Cardiac muscle cell (in vitro differentiated cells and primary cell): ENCODE data around the gene VSTM5. TPM values are rescaled to one million over a fixed set of nuclear protein-coding genes. Genes with fewer than 3 reads are reported as not detected.

Source experiments
- DNase-seq, 2 donors: peaks; one replicate each; pipeline versions ENCODE4 v3.0.0 to v3.0.0-alpha.2; 2010 to 2017; ENCODE audit warnings: low read depth in 1 of 2, low spot score in 1 of 2
- H3K27ac ChIP-seq: fragments of 200-600 bp; sonication (generic); 2 replicates; pipeline ENCODE4 v1.5.1; 2016
- H3K27me3 ChIP-seq: fragments of 200-600 bp; sonication (generic); 2 replicates; pipeline ENCODE4 v1.6.0; 2016; ENCODE audit warnings: control low read depth
- H3K36me3 ChIP-seq: fragments of 200-600 bp; sonication (generic); 2 replicates; pipeline ENCODE4 v1.5.1; 2016; ENCODE audit warnings: control low read depth
- H3K4me1 ChIP-seq: fragments of 200-600 bp; sonication (generic); 2 replicates; pipeline ENCODE4 v1.8.1; 2017; ENCODE audit warnings: low read depth, mild to moderate bottlenecking, mixed run types
- H3K4me3 ChIP-seq: fragments of 200-600 bp; sonication (generic); 2 replicates; pipeline ENCODE4 v1.5.1; 2016; ENCODE audit warnings: mild to moderate bottlenecking
- H3K9me3 ChIP-seq: fragments of 200-600 bp; sonication (generic); 2 replicates; pipeline ENCODE4 v1.5.1; 2017; ENCODE audit warnings: low read depth, mild to moderate bottlenecking, control low read depth
- polyA plus RNA-seq: library from polyadenylated mRNA; unstranded; fragments of >200 nt; fragmentation: Nextera tagmentation; extraction: Ambion mirVana; gene quantifications from 2 replicates; pipeline ENCODE4 v1.2.1, GENCODE V29; 2016
- total RNA-seq: library from RNA; depleted of rRNA; stranded (reverse); fragments of >200 nt; gene quantifications from 2 replicates; pipeline ENCODE4 v1.2.3, GENCODE V29; 2016
- TF ChIP-seq, protein P1 (sequence below): IDR thresholded peaks from 2 replicates; pipeline ENCODE4 v1.5.1; 2012; ENCODE audit warnings: low read depth, mild to moderate bottlenecking, low read length

Gene VSTM5
- total and polyA plus RNA-seq, 2 experiments from 2014 or later, result 0.15 TPM; not detected in 1

DNA sequence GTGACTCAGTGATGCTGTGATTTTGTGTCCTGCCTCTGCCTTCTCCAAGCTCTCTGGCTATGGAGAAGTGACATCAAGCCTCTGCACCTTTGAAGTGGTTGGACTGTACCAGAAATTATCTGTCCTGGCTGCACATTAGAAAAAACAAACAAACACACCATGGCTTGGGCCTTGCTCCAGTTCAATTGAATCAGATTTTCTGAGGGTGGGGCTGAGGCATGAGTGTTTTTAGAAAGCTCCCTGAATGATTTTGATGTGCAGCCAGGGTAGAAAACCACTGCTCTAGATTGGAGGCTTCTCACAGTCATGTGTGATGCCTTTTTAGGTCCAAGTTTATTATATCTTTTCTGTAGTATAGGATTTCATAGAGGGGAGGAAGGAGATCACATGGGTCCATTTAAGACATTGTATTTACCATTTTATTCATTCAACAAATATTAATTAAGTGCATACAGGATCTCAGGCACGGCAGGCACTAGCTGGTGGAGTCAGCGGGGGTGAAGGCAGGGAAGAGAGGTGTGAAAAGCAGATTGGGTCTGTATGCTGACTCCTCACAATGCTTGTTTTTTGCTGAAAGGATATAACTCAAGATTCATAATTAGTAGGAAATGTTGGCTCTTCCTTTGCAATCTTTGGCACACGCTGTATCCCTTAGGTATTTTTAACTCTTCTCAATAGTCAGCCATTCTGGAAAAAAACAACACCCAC, 7.1 kb upstream of the VSTM5 start:
- no peak overlapping the region for H3K27ac ChIP-seq
- no peaks in the 10 kb centered on the region for H3K4me1 ChIP-seq
- H3K9me3 ChIP-seq, result no peaks in the 10 kb centered on the region
- no peak overlapping the region for H3K4me3 ChIP-seq
- H3K36me3 ChIP-seq, result no peaks in the 10 kb centered on the region
- no peak for DNase-seq
- H3K27me3 ChIP-seq, result no peaks in the 10 kb centered on the region
- TF ChIP-seq, protein P1, sequence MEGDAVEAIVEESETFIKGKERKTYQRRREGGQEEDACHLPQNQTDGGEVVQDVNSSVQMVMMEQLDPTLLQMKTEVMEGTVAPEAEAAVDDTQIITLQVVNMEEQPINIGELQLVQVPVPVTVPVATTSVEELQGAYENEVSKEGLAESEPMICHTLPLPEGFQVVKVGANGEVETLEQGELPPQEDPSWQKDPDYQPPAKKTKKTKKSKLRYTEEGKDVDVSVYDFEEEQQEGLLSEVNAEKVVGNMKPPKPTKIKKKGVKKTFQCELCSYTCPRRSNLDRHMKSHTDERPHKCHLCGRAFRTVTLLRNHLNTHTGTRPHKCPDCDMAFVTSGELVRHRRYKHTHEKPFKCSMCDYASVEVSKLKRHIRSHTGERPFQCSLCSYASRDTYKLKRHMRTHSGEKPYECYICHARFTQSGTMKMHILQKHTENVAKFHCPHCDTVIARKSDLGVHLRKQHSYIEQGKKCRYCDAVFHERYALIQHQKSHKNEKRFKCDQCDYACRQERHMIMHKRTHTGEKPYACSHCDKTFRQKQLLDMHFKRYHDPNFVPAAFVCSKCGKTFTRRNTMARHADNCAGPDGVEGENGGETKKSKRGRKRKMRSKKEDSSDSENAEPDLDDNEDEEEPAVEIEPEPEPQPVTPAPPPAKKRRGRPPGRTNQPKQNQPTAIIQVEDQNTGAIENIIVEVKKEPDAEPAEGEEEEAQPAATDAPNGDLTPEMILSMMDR, result no peak

GRCh38 chr11:93852242-93852641, 1.8 kb upstream of the VSTM5 start:
- Histone ChIP-seq H3K4me3 (no peak overlapping the region), H3K4me1 (no peaks in the 10 kb centered on the region), H3K36me3 (no peaks in the 10 kb centered on the region), H3K27me3 (no peaks in the 10 kb centered on the region), H3K27ac (no peak overlapping the region), H3K9me3 (no peaks in the 10 kb centered on the region)
- DNase-seq, result no peak
- TF ChIP-seq, protein P1, result no peak

DNA sequence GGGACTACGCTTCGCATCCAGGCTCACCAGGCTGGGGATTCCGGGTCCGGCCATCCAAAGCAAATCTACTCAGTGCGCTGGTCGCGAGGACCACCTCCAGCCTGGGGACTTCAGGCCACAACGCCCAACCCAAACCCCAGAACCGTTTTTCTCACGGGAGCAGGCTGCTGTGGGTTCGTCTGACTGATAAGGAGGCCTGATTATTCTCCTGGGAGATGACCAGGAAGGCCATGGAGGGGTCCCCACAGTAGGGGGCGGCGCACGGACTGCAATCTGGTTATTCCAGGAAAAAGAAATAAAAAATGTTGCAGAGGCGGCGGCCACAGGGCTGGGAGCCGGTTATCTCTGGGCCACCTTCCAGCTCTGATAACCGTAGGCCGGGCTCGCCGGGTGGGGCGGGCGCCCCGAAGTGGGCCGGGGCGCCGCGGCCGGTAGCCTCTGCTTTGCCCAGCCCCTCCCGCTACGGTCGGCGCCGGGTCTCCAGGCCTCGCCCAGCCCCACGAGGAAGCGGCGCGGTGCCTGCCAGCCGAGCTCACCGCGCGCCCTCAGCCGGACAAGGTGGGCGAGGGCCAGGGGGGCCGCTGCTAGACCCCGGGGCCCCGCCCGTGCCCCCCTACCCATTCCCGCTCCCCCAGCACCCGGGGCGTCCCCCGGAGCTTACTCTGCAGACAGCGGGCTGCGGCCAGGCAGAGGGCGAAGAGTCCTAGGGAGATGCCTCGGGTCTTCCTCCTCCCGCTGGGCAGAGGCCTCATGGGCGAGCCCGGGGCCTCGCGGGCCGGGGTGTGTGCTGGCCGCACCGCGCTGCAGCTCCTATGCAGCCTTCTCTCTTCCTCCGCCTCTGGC, 446 bp downstream of the VSTM5 start:
- DNase-seq, result peak; percentile 38 to 52
- TF ChIP-seq, protein P1, result no peak

DNA sequence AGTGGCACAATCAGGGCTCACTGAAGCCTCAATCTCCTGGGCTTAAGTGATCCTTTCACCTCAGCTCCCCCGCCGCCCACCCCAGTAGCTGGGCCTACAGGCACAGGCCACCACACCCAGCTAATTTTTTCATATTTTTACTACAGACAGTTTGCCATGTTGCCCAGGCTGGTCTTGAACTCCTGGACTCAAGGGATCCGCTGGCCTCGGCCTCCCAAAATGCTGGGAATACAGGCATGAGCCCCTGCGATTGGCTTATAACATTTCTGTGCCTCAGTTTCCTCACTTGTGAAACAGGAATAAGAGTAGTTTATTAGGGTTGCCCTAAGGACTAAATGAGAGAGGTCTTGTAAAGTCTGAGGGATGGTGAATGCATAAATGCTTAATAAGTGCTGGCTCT, 1.2 kb downstream of the VSTM5 start:
- no peak for DNase-seq
- no peak overlapping the region for H3K4me3 ChIP-seq

More for the DNA sequence above, 446 bp downstream of the VSTM5 start:
- Histone ChIP-seq H3K27me3 (no peaks in the 10 kb centered on the region), H3K27ac (no peak overlapping the region), H3K36me3 (no peaks in the 10 kb centered on the region), H3K4me3 (peak overlapping the region; percentile 23), H3K4me1 (no peaks in the 10 kb centered on the region), H3K9me3 (no peaks in the 10 kb centered on the region)

DNA sequence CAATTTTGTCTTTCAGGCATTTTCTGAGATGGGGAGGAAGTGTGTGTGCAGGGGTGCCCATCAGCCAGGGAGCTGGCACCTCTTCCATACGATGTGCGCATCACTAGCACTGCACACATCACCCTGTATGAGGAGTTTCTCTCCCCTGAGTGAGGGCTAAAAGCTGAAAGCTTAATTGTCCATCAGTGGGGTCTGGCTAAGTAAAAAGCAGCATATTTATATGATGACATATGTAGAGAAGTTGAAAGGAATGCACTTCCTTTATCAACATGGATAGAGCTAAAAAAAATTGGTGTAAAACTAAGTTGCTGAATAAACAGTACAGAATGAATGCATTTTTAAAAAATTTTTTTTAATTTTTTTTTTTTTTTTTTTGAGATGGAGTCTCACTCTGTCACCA, 4.0 kb downstream of the VSTM5 start:
- H3K27me3 ChIP-seq, result no peaks in the 10 kb centered on the region
- H3K4me1 ChIP-seq, result no peaks in the 10 kb centered on the region
- H3K9me3 ChIP-seq, result no peaks in the 10 kb centered on the region
- TF ChIP-seq, protein P1, result no peak
- H3K36me3 ChIP-seq, result no peaks in the 10 kb centered on the region
- peak in 1 of 2 donors; percentile 21 for DNase-seq
- no peak overlapping the region for H3K4me3 ChIP-seq
- H3K27ac ChIP-seq, result no peak overlapping the region

More for the DNA sequence above, 1.2 kb downstream of the VSTM5 start:
- H3K27me3 ChIP-seq, result no peaks in the 10 kb centered on the region
- no peaks in the 10 kb centered on the region for H3K9me3 ChIP-seq
- H3K27ac ChIP-seq, result no peak overlapping the region
- no peaks in the 10 kb centered on the region for H3K36me3 ChIP-seq
- TF ChIP-seq, protein P1, result no peak
- H3K4me1 ChIP-seq, result no peaks in the 10 kb centered on the region
